ENCODE data around the gene SPG11.

Gene SPG11

GRCh38 chr15:44659056-44659455, 4.4 kb downstream of the SPG11 start:
- Histone ChIP-seq H3K9ac (ENCODE audit: low read depth in 1 of 2, low read length in 2 of 2) (no peak overlapping the region), H3K27ac (ENCODE audit: low read depth, low read length) (no peak overlapping the region), H3K4me1 (ENCODE audit: control insufficient read depth in 1 of 2, insufficient read depth in 2 of 2, low read length in 2 of 2) (peaks cover 9 to 12% of the 10 kb centered on the region in 2 donors), H3K27me3 (ENCODE audit: control insufficient read depth in 1 of 2, insufficient read depth in 2 of 2, low read length in 2 of 2) (no peaks in the 10 kb centered on the region), H3K9me3 (ENCODE audit: control insufficient read depth in 1 of 2, low read length in 2 of 2) (no peaks in the 10 kb centered on the region), H3K4me3 (ENCODE audit: low read depth in 1 of 2, low read length in 2 of 2) (no peak overlapping the region), H3K36me3 (ENCODE audit: control insufficient read depth in 1 of 2, insufficient read depth in 2 of 2, low read length in 2 of 2) (peaks cover 11 to 43% of the 10 kb centered on the region in 2 donors)

DNA sequence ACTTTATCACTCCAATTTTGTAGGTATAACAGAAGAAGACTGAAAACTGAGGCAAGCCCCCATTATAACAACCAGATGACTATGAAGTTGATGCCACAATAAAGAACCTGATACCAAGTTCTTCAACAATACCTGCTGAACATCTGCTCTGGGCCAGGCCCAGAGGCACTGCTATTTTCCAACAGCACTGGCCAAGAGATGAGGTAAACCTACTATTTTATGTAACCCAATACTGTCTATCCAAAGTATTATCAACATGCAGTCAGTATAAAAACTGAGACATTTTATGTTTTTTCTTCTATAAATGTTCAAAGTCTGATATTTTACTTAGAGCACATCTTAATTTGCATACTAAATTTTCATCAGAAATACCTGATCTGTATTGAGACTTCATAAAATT, 6.1 kb downstream of the SPG11 start:
- H3K27me3 ChIP-seq (ENCODE audit: control insufficient read depth in 1 of 2, insufficient read depth in 2 of 2, low read length in 2 of 2): no peaks in the 10 kb centered on the region
- no peak overlapping the region for H3K4me3 ChIP-seq (ENCODE audit: low read depth in 1 of 2, low read length in 2 of 2)
- no peaks in the 10 kb centered on the region for H3K9me3 ChIP-seq (ENCODE audit: control insufficient read depth in 1 of 2, low read length in 2 of 2)
- no peak overlapping the region for H3K27ac ChIP-seq (ENCODE audit: low read depth, low read length)
- peaks cover 5 to 7% of the 10 kb centered on the region in 2 donors for H3K4me1 ChIP-seq (ENCODE audit: control insufficient read depth in 1 of 2, insufficient read depth in 2 of 2, low read length in 2 of 2)
- H3K36me3 ChIP-seq (ENCODE audit: control insufficient read depth in 1 of 2, insufficient read depth in 2 of 2, low read length in 2 of 2): peaks cover 15 to 52% of the 10 kb centered on the region in 2 donors
- no peak overlapping the region for H3K9ac ChIP-seq (ENCODE audit: low read depth in 1 of 2, low read length in 2 of 2)

- Histone ChIP-seq H3K9me3 (ENCODE audit: control insufficient read depth in 1 of 2, low read length in 2 of 2) (no peaks in the 10 kb centered on the region), H3K36me3 (ENCODE audit: control insufficient read depth in 1 of 2, insufficient read depth in 2 of 2, low read length in 2 of 2) (peaks cover 19 to 57% of the 10 kb centered on the region in 2 donors), H3K27me3 (ENCODE audit: control insufficient read depth in 1 of 2, insufficient read depth in 2 of 2, low read length in 2 of 2) (no peaks in the 10 kb centered on the region)
These were observed 6.5 kb downstream of the SPG11 start for GRCh38 chr15:44656913-44657312.

DNA sequence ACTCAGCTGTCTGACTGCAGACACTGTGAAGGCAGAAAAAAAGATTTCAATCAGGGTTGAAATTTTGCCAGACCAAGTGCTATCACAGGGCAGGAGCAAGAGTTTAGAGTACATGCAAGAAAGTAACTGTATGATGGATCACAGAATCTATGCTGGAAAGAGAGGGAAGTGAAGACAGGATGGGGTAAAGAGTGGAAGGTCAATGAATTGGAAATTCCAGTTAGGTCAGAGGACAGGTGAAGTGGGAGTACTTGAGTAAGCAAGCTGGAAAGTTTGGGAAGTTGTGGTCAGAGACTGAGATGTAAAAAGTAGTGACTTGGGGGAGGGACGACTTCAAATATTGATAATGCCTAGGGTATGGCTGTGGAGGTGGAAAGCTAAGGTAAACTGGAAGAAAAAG, 7.2 kb downstream of the SPG11 start:
- no peak overlapping the region for H3K4me3 ChIP-seq (ENCODE audit: low read depth in 1 of 2, low read length in 2 of 2)
- H3K4me1 ChIP-seq (ENCODE audit: control insufficient read depth in 1 of 2, insufficient read depth in 2 of 2, low read length in 2 of 2): no peaks in the 10 kb centered on the region
- H3K27ac ChIP-seq (ENCODE audit: low read depth, low read length): no peak overlapping the region

More at GRCh38 chr15:44656913-44657312, 6.5 kb downstream of the SPG11 start:
- no peak overlapping the region for H3K4me3 ChIP-seq (ENCODE audit: low read depth in 1 of 2, low read length in 2 of 2)
- H3K27ac ChIP-seq (ENCODE audit: low read depth, low read length): no peak overlapping the region
- no peak overlapping the region for H3K9ac ChIP-seq (ENCODE audit: low read depth in 1 of 2, low read length in 2 of 2)
- peaks cover 3 to 4% of the 10 kb centered on the region in 2 donors for H3K4me1 ChIP-seq (ENCODE audit: control insufficient read depth in 1 of 2, insufficient read depth in 2 of 2, low read length in 2 of 2)

GRCh38 chr15:44654858-44655257, 8.6 kb downstream of the SPG11 start:
- H3K36me3 ChIP-seq (ENCODE audit: control insufficient read depth in 1 of 2, insufficient read depth in 2 of 2, low read length in 2 of 2): peaks cover 27 to 70% of the 10 kb centered on the region in 2 donors
- no peak overlapping the region for H3K9ac ChIP-seq (ENCODE audit: low read depth in 1 of 2, low read length in 2 of 2)
- H3K4me1 ChIP-seq (ENCODE audit: control insufficient read depth in 1 of 2, insufficient read depth in 2 of 2, low read length in 2 of 2): no peaks in the 10 kb centered on the region
- no peak overlapping the region for H3K4me3 ChIP-seq (ENCODE audit: low read depth in 1 of 2, low read length in 2 of 2)
- H3K27me3 ChIP-seq (ENCODE audit: control insufficient read depth in 1 of 2, insufficient read depth in 2 of 2, low read length in 2 of 2): no peaks in the 10 kb centered on the region
- H3K9me3 ChIP-seq (ENCODE audit: control insufficient read depth in 1 of 2, low read length in 2 of 2): no peaks in the 10 kb centered on the region
- no peak overlapping the region for H3K27ac ChIP-seq (ENCODE audit: low read depth, low read length)

More for the DNA sequence above, 7.2 kb downstream of the SPG11 start:
- Histone ChIP-seq H3K27me3 (ENCODE audit: control insufficient read depth in 1 of 2, insufficient read depth in 2 of 2, low read length in 2 of 2) (no peaks in the 10 kb centered on the region), H3K9me3 (ENCODE audit: control insufficient read depth in 1 of 2, low read length in 2 of 2) (no peaks in the 10 kb centered on the region), H3K9ac (ENCODE audit: low read depth in 1 of 2, low read length in 2 of 2) (no peak overlapping the region), H3K36me3 (ENCODE audit: control insufficient read depth in 1 of 2, insufficient read depth in 2 of 2, low read length in 2 of 2) (peaks cover 25 to 63% of the 10 kb centered on the region in 2 donors)

GRCh38 chr15:44647637-44648036, 15.8 kb downstream of the SPG11 start:
- Histone ChIP-seq H3K9me3 (ENCODE audit: control insufficient read depth in 1 of 2, low read length in 2 of 2) (no peaks in the 10 kb centered on the region), H3K4me3 (ENCODE audit: low read depth in 1 of 2, low read length in 2 of 2) (no peak overlapping the region), H3K9ac (ENCODE audit: low read depth in 1 of 2, low read length in 2 of 2) (no peak overlapping the region), H3K4me1 (ENCODE audit: control insufficient read depth in 1 of 2, insufficient read depth in 2 of 2, low read length in 2 of 2) (no peaks in the 10 kb centered on the region), H3K36me3 (ENCODE audit: control insufficient read depth in 1 of 2, insufficient read depth in 2 of 2, low read length in 2 of 2) (peaks cover 27 to 58% of the 10 kb centered on the region in 2 donors), H3K27me3 (ENCODE audit: control insufficient read depth in 1 of 2, insufficient read depth in 2 of 2, low read length in 2 of 2) (no peaks in the 10 kb centered on the region), H3K27ac (ENCODE audit: low read depth, low read length) (no peak overlapping the region)

GRCh38 chr15:44647036-44647435, 16.4 kb downstream of the SPG11 start:
- no peaks in the 10 kb centered on the region for H3K27me3 ChIP-seq (ENCODE audit: control insufficient read depth in 1 of 2, insufficient read depth in 2 of 2, low read length in 2 of 2)
- peaks cover 24 to 53% of the 10 kb centered on the region in 2 donors for H3K36me3 ChIP-seq (ENCODE audit: control insufficient read depth in 1 of 2, insufficient read depth in 2 of 2, low read length in 2 of 2)
- H3K9ac ChIP-seq (ENCODE audit: low read depth in 1 of 2, low read length in 2 of 2): no peak overlapping the region
- H3K4me1 ChIP-seq (ENCODE audit: control insufficient read depth in 1 of 2, insufficient read depth in 2 of 2, low read length in 2 of 2): no peaks in the 10 kb centered on the region
- no peak overlapping the region for H3K27ac ChIP-seq (ENCODE audit: low read depth, low read length)
- H3K4me3 ChIP-seq (ENCODE audit: low read depth in 1 of 2, low read length in 2 of 2): no peak overlapping the region
- H3K9me3 ChIP-seq (ENCODE audit: control insufficient read depth in 1 of 2, low read length in 2 of 2): no peaks in the 10 kb centered on the region

DNA sequence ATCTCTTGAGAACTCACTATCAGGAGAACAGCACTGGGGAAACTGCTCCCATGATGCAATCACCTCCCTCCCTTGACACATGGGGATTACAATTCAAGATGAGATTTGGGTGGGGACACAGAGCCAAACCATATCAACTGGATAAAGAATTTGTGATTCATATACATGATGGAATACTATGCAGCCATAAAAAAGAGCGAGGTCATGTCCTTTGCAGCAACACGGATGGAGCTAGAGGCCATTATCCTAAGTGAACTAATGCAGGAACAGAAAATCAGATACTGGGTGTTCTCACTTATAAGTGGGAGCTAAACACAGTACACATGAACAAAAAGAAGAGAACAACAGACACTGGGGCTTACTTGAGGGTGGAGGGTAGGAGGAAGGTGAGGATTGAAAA, 17.0 kb downstream of the SPG11 start:
- Histone ChIP-seq H3K9ac (ENCODE audit: low read depth in 1 of 2, low read length in 2 of 2) (no peak overlapping the region), H3K27me3 (ENCODE audit: control insufficient read depth in 1 of 2, insufficient read depth in 2 of 2, low read length in 2 of 2) (no peaks in the 10 kb centered on the region), H3K4me3 (ENCODE audit: low read depth in 1 of 2, low read length in 2 of 2) (no peak overlapping the region), H3K27ac (ENCODE audit: low read depth, low read length) (no peak overlapping the region), H3K4me1 (ENCODE audit: control insufficient read depth in 1 of 2, insufficient read depth in 2 of 2, low read length in 2 of 2) (no peaks in the 10 kb centered on the region), H3K9me3 (ENCODE audit: control insufficient read depth in 1 of 2, low read length in 2 of 2) (no peaks in the 10 kb centered on the region), H3K36me3 (ENCODE audit: control insufficient read depth in 1 of 2, insufficient read depth in 2 of 2, low read length in 2 of 2) (peaks cover 19 to 51% of the 10 kb centered on the region in 2 donors)

DNA sequence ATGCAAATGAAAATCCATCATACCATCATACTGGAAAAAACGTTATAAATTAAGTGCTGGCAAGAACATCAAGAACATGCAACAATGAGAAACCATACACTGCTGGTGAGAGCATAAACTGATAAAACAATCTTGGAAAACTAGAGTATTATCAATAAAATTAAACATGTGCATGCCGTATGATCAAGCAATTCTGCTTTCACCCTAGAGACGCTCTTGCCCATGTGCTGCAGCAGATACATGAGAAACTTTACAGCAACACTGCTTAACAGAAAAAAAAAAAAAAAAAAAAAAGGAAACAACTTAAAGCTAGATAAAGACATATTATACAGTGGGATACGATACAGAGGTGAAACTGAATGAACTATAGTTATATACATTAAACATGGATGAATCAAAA, 21.8 kb downstream of the SPG11 start:
- H3K27ac ChIP-seq (ENCODE audit: low read depth, low read length): no peak overlapping the region
- no peaks in the 10 kb centered on the region for H3K27me3 ChIP-seq (ENCODE audit: control insufficient read depth in 1 of 2, insufficient read depth in 2 of 2, low read length in 2 of 2)
- no peaks in the 10 kb centered on the region for H3K4me1 ChIP-seq (ENCODE audit: control insufficient read depth in 1 of 2, insufficient read depth in 2 of 2, low read length in 2 of 2)
- H3K36me3 ChIP-seq (ENCODE audit: control insufficient read depth in 1 of 2, insufficient read depth in 2 of 2, low read length in 2 of 2): peaks cover 12 to 41% of the 10 kb centered on the region in 2 donors
- no peak overlapping the region for H3K9ac ChIP-seq (ENCODE audit: low read depth in 1 of 2, low read length in 2 of 2)
- H3K4me3 ChIP-seq (ENCODE audit: low read depth in 1 of 2, low read length in 2 of 2): no peak overlapping the region
- H3K9me3 ChIP-seq (ENCODE audit: control insufficient read depth in 1 of 2, low read length in 2 of 2): no peaks in the 10 kb centered on the region

DNA sequence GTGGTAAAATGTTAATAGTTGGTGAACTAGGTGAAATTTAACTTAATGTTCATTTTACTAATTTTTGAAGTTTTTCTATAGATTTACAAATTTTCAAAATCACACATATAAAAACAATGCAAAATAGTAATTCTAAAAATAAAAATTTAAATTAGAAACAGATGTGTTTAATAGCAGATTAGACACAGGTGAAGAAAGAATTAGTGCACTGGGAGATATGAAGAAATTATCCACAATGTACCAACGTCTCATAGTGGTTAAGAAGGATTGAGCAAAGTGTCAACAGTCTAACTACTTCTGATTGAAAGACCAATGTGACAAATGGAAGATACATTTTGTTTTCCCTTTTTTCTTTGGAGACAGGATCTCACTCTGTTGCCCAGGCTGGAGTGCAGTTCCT, 26.5 kb downstream of the SPG11 start:
- Histone ChIP-seq H3K9me3 (ENCODE audit: control insufficient read depth in 1 of 2, low read length in 2 of 2) (no peaks in the 10 kb centered on the region), H3K36me3 (ENCODE audit: control insufficient read depth in 1 of 2, insufficient read depth in 2 of 2, low read length in 2 of 2) (peaks cover 16 to 59% of the 10 kb centered on the region in 2 donors), H3K27ac (ENCODE audit: low read depth, low read length) (no peak overlapping the region), H3K9ac (ENCODE audit: low read depth in 1 of 2, low read length in 2 of 2) (no peak overlapping the region), H3K4me3 (ENCODE audit: low read depth in 1 of 2, low read length in 2 of 2) (no peak overlapping the region), H3K4me1 (ENCODE audit: control insufficient read depth in 1 of 2, insufficient read depth in 2 of 2, low read length in 2 of 2) (no peaks in the 10 kb centered on the region), H3K27me3 (ENCODE audit: control insufficient read depth in 1 of 2, insufficient read depth in 2 of 2, low read length in 2 of 2) (no peaks in the 10 kb centered on the region)

DNA sequence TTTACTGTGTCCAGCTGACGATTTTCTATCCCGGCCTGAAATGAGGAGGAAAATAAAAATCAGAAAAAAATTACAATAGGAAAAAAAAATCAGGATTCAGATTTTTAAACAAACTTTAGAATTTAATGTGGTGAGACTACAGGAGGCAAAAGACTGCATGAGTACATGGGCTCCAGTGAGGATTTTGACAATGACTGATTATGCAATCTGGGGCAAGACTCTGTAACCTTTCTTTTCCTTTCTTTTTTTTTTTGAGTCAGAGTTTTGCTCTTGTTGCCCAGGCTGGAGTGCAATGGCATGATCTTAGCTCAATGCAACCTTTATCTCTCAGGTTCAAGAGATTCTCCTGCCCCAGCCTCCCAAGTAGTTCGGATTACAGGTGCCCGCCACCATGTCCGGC, 29.9 kb downstream of the SPG11 start:
- H3K4me1 ChIP-seq (ENCODE audit: control insufficient read depth in 1 of 2, insufficient read depth in 2 of 2, low read length in 2 of 2): no peaks in the 10 kb centered on the region
- H3K36me3 ChIP-seq (ENCODE audit: control insufficient read depth in 1 of 2, insufficient read depth in 2 of 2, low read length in 2 of 2): peaks cover 25 to 65% of the 10 kb centered on the region in 2 donors
- H3K4me3 ChIP-seq (ENCODE audit: low read depth in 1 of 2, low read length in 2 of 2): no peak overlapping the region
- no peaks in the 10 kb centered on the region for H3K27me3 ChIP-seq (ENCODE audit: control insufficient read depth in 1 of 2, insufficient read depth in 2 of 2, low read length in 2 of 2)
- no peaks in the 10 kb centered on the region for H3K9me3 ChIP-seq (ENCODE audit: control insufficient read depth in 1 of 2, low read length in 2 of 2)
- H3K27ac ChIP-seq (ENCODE audit: low read depth, low read length): no peak overlapping the region
- H3K9ac ChIP-seq (ENCODE audit: low read depth in 1 of 2, low read length in 2 of 2): no peak overlapping the region
